AG10803 (cell line): Measurements from ENCODE around the gene DAPK2.

Experiments used
- DNase-seq: peaks from one replicate; pipeline ENCODE4 v3.0.0; 2010; ENCODE audit warnings: low read depth
- H3K4me3 ChIP-seq: 2 replicates; pipeline ENCODE4 v1.5.1; 2011; ENCODE audit warnings: mild to moderate bottlenecking, low read length, control low read depth
- CTCF ChIP-seq: conservative IDR thresholded peaks from 2 replicates; pipeline ENCODE4 v1.5.1; 2011; ENCODE audit warnings: mild to moderate bottlenecking, low read length, control low read depth, inconsistent platforms

The DAPK2 gene

GRCh38 chr15:63892794-63893441, 153.4 kb downstream of the DAPK2 start:
- DNase-seq, result no peak
- H3K4me3 ChIP-seq, result no peak overlapping the region

GRCh38 chr15:63891768-63892133, 154.5 kb downstream of the DAPK2 start:
- TF ChIP-seq CTCF, result no peak

More at GRCh38 chr15:63892794-63893441, 153.4 kb downstream of the DAPK2 start:
- no peak for TF ChIP-seq CTCF

DNA sequence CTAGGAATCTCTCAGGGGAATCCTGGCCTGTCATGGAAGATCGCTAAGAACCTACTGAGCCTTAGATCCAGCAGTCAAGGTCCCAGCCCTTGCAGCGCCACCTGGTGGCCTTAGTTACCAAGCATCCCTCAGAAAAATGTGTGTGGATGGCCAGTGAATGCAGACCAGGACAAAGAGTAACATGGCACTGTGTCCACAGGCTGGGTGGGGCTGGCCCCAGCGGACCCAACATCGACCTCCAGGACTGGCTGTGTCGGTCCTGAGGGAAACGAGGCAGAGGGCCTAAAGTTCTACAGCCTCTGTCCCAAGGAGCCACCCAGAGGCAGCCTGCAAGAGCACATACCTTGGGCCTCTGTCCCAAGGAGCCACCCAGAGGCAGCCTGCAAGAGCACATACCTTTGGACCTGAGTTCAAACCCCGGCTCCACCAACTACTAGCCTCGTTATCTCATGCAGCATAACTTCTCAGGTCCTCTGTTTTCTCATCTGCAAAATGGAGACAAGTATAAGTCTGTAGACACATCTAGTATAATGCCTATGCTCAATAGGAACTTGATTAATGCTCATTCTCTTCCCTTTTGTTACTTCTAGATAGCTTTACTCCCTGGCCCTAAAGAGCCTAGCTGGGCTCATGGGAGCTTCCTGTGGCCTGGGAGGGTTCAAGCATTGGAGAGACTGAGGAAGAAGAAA, 155.1 kb downstream of the DAPK2 start:
- no peak overlapping the region for H3K4me3 ChIP-seq
- peak; percentile 91 for TF ChIP-seq CTCF
- DNase-seq, result peak; percentile 65

More at GRCh38 chr15:63891768-63892133, 154.5 kb downstream of the DAPK2 start:
- DNase-seq, result no peak
- no peak overlapping the region for H3K4me3 ChIP-seq

- H3K4me3 ChIP-seq, result no peak overlapping the region
- DNase-seq, result no peak
- no peak for TF ChIP-seq CTCF
Observed at GRCh38 chr15:63890617-63891016, 155.7 kb downstream of the DAPK2 start.

- no peak for TF ChIP-seq CTCF
- DNase-seq, result no peak
- no peak overlapping the region for H3K4me3 ChIP-seq
Observed at GRCh38 chr15:63889831-63890230, 156.5 kb downstream of the DAPK2 start.

- DNase-seq, result no peak
- no peak for TF ChIP-seq CTCF
Observed at GRCh38 chr15:63888823-63889222, 157.5 kb downstream of the DAPK2 start.

DNA sequence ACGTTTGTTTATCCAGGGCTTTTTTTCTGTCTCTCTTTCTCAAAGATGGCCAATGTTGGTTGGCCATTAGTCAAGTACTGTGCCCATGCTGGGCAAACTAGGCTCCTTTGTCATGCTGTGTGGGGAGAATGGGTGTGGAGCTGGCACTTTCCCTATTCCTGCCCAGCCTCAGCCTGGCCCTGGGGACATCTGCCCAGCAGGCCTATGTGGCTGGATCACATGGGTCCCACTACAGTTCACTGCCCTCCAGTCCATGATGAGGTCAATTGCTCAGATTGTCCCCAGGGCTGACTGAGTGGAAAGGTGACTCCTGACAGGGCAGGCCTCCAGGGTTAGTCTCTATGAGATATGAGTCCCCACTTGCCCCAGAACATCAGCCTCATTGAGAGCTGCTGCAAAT, 158.1 kb downstream of the DAPK2 start:
- no peak for TF ChIP-seq CTCF

More at GRCh38 chr15:63888823-63889222, 157.5 kb downstream of the DAPK2 start:
- no peak overlapping the region for H3K4me3 ChIP-seq

More for the DNA sequence above, 158.1 kb downstream of the DAPK2 start:
- DNase-seq, result no peak
- no peak overlapping the region for H3K4me3 ChIP-seq
